ENCODE data around the gene ATG16L1.

ATG16L1 gene

DNA sequence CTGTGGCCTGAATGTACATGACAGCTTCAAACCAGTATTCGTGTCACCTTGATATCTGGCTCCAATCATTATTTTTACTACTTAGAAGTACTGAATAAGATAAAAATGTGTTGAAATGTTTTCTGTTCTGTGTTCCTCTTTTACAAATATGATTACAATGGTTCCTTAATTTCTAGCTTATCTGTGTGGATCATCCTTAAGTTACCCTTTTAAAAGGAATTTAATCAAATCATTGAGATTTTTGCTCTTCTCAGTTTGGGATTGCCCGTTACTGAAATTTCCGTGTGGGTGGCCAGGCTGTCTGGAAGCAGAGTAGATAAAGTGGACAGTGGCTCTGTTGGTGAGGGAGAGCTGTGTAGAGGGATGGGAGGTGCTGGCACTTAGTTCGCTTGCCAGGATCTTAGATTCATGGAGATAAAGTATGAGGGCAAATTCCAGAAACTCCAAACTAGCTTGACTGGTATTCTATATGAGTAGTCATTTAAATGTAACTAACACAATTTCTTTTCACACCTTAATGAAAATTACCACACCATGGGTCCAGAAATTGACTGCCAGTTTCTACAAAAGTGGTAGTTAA lies 28.7 kb downstream of the ATG16L1 start:
- Histone ChIP-seq H3K9ac (ENCODE audit: low read depth, low read length) (no peak overlapping the region), H3K9me3 (ENCODE audit: insufficient read depth, low read length, severe bottlenecking) (no peaks in the 10 kb centered on the region), H3K4me3 (ENCODE audit: low read depth in 1 of 2, low read length in 2 of 2) (no peak overlapping the region), H3K27ac (ENCODE audit: low read length) (no peak overlapping the region), H3K27me3 (ENCODE audit: insufficient read depth, low read length, poor library complexity) (no peaks in the 10 kb centered on the region), H3K79me2 (ENCODE audit: insufficient read depth, low read length) (no peaks in the 10 kb centered on the region), H3K36me3 (ENCODE audit: insufficient read depth, low read length) (peaks cover 92% of the 10 kb centered on the region), H3K4me2 (ENCODE audit: insufficient read depth, low read length) (no peak overlapping the region), H2AFZ (ENCODE audit: low read depth, low read length) (no peak overlapping the region), H3K4me1 (ENCODE audit: insufficient read depth, low read length) (no peaks in the 10 kb centered on the region), H4K20me1 (ENCODE audit: insufficient read depth, low read length) (no peaks in the 10 kb centered on the region; the same call in 1 of the 2 replicates)
- no peak for ATAC-seq (ENCODE audit: insufficient read depth, low read depth)
- TF ChIP-seq EZH2 (IDR thresholded peaks at IDR 0.05; ENCODE audit: borderline replicate concordance, low read depth, low read length, severe bottlenecking), result no peak
- TF ChIP-seq, protein P1, sequence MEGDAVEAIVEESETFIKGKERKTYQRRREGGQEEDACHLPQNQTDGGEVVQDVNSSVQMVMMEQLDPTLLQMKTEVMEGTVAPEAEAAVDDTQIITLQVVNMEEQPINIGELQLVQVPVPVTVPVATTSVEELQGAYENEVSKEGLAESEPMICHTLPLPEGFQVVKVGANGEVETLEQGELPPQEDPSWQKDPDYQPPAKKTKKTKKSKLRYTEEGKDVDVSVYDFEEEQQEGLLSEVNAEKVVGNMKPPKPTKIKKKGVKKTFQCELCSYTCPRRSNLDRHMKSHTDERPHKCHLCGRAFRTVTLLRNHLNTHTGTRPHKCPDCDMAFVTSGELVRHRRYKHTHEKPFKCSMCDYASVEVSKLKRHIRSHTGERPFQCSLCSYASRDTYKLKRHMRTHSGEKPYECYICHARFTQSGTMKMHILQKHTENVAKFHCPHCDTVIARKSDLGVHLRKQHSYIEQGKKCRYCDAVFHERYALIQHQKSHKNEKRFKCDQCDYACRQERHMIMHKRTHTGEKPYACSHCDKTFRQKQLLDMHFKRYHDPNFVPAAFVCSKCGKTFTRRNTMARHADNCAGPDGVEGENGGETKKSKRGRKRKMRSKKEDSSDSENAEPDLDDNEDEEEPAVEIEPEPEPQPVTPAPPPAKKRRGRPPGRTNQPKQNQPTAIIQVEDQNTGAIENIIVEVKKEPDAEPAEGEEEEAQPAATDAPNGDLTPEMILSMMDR (IDR thresholded peaks at IDR 0.05; ENCODE audit: borderline replicate concordance, extremely low read depth, low read length, poor library complexity, severe bottlenecking), result no peak
- no peak for DNase-seq

DNA sequence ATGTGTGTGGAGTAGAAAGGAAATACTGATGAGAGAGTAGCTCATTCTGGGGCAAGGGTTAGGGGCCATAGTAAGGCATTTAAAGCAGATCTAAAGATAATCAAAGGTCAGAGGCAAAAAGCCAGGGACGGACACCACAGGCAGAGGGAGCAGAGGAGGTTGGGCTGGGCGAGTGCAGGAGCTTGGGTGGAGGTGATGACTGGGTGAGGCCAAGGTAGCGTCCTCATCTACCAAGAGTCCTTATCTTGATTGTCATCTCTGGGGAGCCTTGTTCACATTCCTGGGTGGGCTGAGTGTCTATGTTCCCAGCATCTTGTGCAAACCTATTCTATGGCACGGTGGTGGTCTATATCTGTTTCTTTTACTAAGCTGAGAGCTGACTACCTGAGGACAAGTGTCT lies 30.1 kb downstream of the ATG16L1 start:
- ATAC-seq (ENCODE audit: insufficient read depth, low read depth) (no peak), DNase-seq (no peak)
- no peak for TF ChIP-seq EZH2 (IDR thresholded peaks at IDR 0.05; ENCODE audit: borderline replicate concordance, low read depth, low read length, severe bottlenecking)
- TF ChIP-seq, protein P1 (IDR thresholded peaks at IDR 0.05; ENCODE audit: borderline replicate concordance, extremely low read depth, low read length, poor library complexity, severe bottlenecking), result no peak
- Histone ChIP-seq H3K4me1 (ENCODE audit: insufficient read depth, low read length) (no peaks in the 10 kb centered on the region), H3K9ac (ENCODE audit: low read depth, low read length) (no peak overlapping the region), H3K27me3 (ENCODE audit: insufficient read depth, low read length, poor library complexity) (no peaks in the 10 kb centered on the region), H2AFZ (ENCODE audit: low read depth, low read length) (no peak overlapping the region), H3K27ac (ENCODE audit: low read length) (no peak overlapping the region), H3K4me2 (ENCODE audit: insufficient read depth, low read length) (no peak overlapping the region), H3K79me2 (ENCODE audit: insufficient read depth, low read length) (peaks cover 2% of the 10 kb centered on the region; the same call in 1 of the 2 replicates), H3K36me3 (ENCODE audit: insufficient read depth, low read length) (peaks cover 90% of the 10 kb centered on the region), H3K9me3 (ENCODE audit: insufficient read depth, low read length, severe bottlenecking) (no peaks in the 10 kb centered on the region), H3K4me3 (ENCODE audit: low read depth in 1 of 2, low read length in 2 of 2) (no peak overlapping the region), H4K20me1 (ENCODE audit: insufficient read depth, low read length) (no peaks in the 10 kb centered on the region; the same call in 1 of the 2 replicates)

DNA sequence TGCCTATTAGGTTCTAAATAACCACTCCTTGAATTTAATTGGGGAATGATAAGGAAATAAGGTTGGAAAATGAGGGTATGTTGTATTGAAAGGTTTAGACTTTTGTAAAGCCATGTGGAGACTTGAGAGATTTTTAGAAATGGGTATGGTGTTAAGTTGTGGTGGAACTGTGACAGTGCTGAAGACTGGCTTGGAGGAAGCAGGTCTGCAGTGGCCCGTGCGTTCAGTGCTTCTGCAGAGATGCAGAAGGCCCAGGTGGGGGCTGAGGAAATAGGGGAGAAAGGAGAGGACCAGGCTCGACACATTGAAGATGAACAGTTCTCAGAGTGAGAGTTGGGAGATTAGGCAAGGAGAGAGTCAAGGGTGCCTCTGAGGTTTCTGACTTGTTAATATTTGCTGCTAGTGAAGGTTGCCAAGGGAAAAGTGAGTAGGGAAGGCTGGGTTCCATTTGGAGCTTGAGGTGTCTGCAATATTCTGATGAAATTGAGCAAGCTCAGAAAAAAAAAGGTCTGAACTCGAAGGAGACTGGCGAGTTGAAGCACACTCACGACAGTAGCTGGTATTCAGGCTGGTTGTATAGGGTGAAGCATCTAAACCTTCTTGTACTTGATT lies 30.6 kb downstream of the ATG16L1 start:
- TF ChIP-seq, protein P1 (IDR thresholded peaks at IDR 0.05; ENCODE audit: borderline replicate concordance, extremely low read depth, low read length, poor library complexity, severe bottlenecking), result no peak
- no peak for TF ChIP-seq EZH2 (IDR thresholded peaks at IDR 0.05; ENCODE audit: borderline replicate concordance, low read depth, low read length, severe bottlenecking)
- no peak overlapping the region for H3K27ac ChIP-seq (ENCODE audit: low read length)
- peaks cover 91% of the 10 kb centered on the region for H3K36me3 ChIP-seq (ENCODE audit: insufficient read depth, low read length)
- no peak overlapping the region for H3K9ac ChIP-seq (ENCODE audit: low read depth, low read length)
- no peaks in the 10 kb centered on the region for H3K4me1 ChIP-seq (ENCODE audit: insufficient read depth, low read length)
- H4K20me1 ChIP-seq (ENCODE audit: insufficient read depth, low read length), result no peaks in the 10 kb centered on the region; the same call in 1 of the 2 replicates
- H3K4me2 ChIP-seq (ENCODE audit: insufficient read depth, low read length), result no peak overlapping the region
- H3K79me2 ChIP-seq (ENCODE audit: insufficient read depth, low read length), result peaks cover 2% of the 10 kb centered on the region; the same call in 1 of the 2 replicates
- no peak overlapping the region for H2AFZ ChIP-seq (ENCODE audit: low read depth, low read length)
- ATAC-seq (ENCODE audit: insufficient read depth, low read depth) (no peak), DNase-seq (no peak)
- H3K9me3 ChIP-seq (ENCODE audit: insufficient read depth, low read length, severe bottlenecking), result no peaks in the 10 kb centered on the region
- no peaks in the 10 kb centered on the region for H3K27me3 ChIP-seq (ENCODE audit: insufficient read depth, low read length, poor library complexity)
- H3K4me3 ChIP-seq (ENCODE audit: low read depth in 1 of 2, low read length in 2 of 2), result no peak overlapping the region

Measured in DND-41 (cell line).